Mesendoderm (in vitro differentiated cells): ENCODE results near the gene SLC39A11.
"Not testable (repeated sequence)": the region's sequence is repeated elsewhere in the genome, so short reads cannot be mapped to it uniquely, and the experiment has no call there.

Experiments used
- DNase-seq: peaks from one replicate; pipeline ENCODE4 v3.0.0; 2013
- H2AK5ac ChIP-seq: 2 replicates; pipeline ENCODE4 v1.6.1; 2013; ENCODE audit warnings: low read length, inconsistent platforms
- H2BK120ac ChIP-seq: 2 replicates; pipeline ENCODE4 v1.6.1; 2013; ENCODE audit warnings: low read depth, mild to moderate bottlenecking, low read length, moderate library complexity, mixed read lengths
- H2BK15ac ChIP-seq: replicated peaks from 2 replicates; pipeline ENCODE4 v1.6.1; 2013; ENCODE audit warnings: low read depth, mild to moderate bottlenecking, moderate library complexity
- H2BK5ac ChIP-seq: 2 replicates; pipeline ENCODE4 v1.6.1; 2013; ENCODE audit warnings: low read length, inconsistent platforms
- H3K18ac ChIP-seq: 2 replicates; pipeline ENCODE4 v1.6.1; 2013; ENCODE audit warnings: mild to moderate bottlenecking, low read length, mixed read lengths
- H3K23ac ChIP-seq: one replicate; pipeline ENCODE4 v1.6.1; 2013; ENCODE audit warnings: low read length
- H3K27ac ChIP-seq: 2 replicates; pipeline ENCODE4 v1.5.1; 2013; ENCODE audit warnings: low read depth, mild to moderate bottlenecking, inconsistent platforms, low read length, moderate library complexity
- H3K27me3 ChIP-seq: 2 replicates; pipeline ENCODE4 v1.6.1; 2013; ENCODE audit warnings: low read length, control low read depth, mild to moderate bottlenecking, inconsistent platforms; ENCODE audit not compliant: insufficient read depth, poor library complexity
- H3K36me3 ChIP-seq: 2 replicates; pipeline ENCODE4 v1.6.1; 2013; ENCODE audit warnings: low read length, inconsistent platforms; ENCODE audit not compliant: control insufficient read depth, insufficient read depth
- H3K4ac ChIP-seq: one replicate; pipeline ENCODE4 v1.6.1; 2013; ENCODE audit warnings: low read depth, mild to moderate bottlenecking, low read length, moderate library complexity
- H3K4me1 ChIP-seq: 2 replicates; pipeline ENCODE4 v1.6.1; 2013; ENCODE audit warnings: low read depth, low read length, inconsistent platforms; ENCODE audit not compliant: control insufficient read depth
- H3K4me2 ChIP-seq: 2 replicates; pipeline ENCODE4 v1.6.1; 2013; ENCODE audit warnings: low read length
- H3K4me3 ChIP-seq: 2 replicates; pipeline ENCODE4 v1.5.1; 2013; ENCODE audit warnings: mild to moderate bottlenecking, low read length
- H3K56ac ChIP-seq: one replicate; pipeline ENCODE4 v1.6.1; 2013; ENCODE audit warnings: low read length
- H3K79me1 ChIP-seq: 2 replicates; pipeline ENCODE4 v1.6.1; 2013; ENCODE audit warnings: low read length, inconsistent platforms
- H3K79me2 ChIP-seq: 2 replicates; pipeline ENCODE4 v1.6.1; 2013; ENCODE audit warnings: mild to moderate bottlenecking, low read length; ENCODE audit not compliant: control insufficient read depth, insufficient read depth
- H3K9ac ChIP-seq: 2 replicates; pipeline ENCODE4 v1.6.1; 2013; ENCODE audit warnings: low read length, inconsistent platforms
- H4K5ac ChIP-seq: one replicate; pipeline ENCODE4 v1.6.1; 2013; ENCODE audit warnings: low read length
- H4K8ac ChIP-seq: one replicate; pipeline ENCODE4 v1.6.1; 2013; ENCODE audit warnings: low read depth, mild to moderate bottlenecking, control low read depth, low read length, moderate library complexity
- WGBS: extraction: QIAGEN DNeasy Blood & Tissue Kit; methylation state at CpG from one replicate; pipeline ENCODE4 v1.1.7; 2013; ENCODE audit warnings: low lambda C conversion rate, missing lambda C conversion rate; ENCODE audit not compliant: insufficient coverage; ENCODE audit errors: extremely low coverage; 5-methylcytosine and 5-hydroxymethylcytosine counted together

Gene SLC39A11

GRCh38 chr17:73098919-73099318, 6.4 kb upstream of the SLC39A11 start:
- Histone ChIP-seq H2BK15ac (no peak overlapping the region), H3K18ac (no peak overlapping the region), H4K5ac (no peak overlapping the region), H2AK5ac (no peak overlapping the region), H4K8ac (no peak overlapping the region), H3K36me3 (no peaks in the 10 kb centered on the region), H2BK5ac (no peak overlapping the region), H3K4me3 (no peak overlapping the region), H3K4me1 (no peaks in the 10 kb centered on the region), H3K9ac (no peak overlapping the region), H3K79me2 (no peaks in the 10 kb centered on the region), H3K79me1 (no peaks in the 10 kb centered on the region), H3K27ac (no peak overlapping the region), H3K23ac (no peak overlapping the region), H3K4ac (no peak overlapping the region), H3K56ac (no peak overlapping the region), H3K27me3 (no peaks in the 10 kb centered on the region), H2BK120ac (no peak overlapping the region), H3K4me2 (no peak overlapping the region)
- DNase-seq: no peak
- no CpG with 5 or more reads among the region's 5 CpGs for WGBS

GRCh38 chr17:73097973-73098765, 5.7 kb upstream of the SLC39A11 start:
- not testable (repeated sequence) for H3K23ac ChIP-seq, H3K56ac ChIP-seq, H2BK15ac ChIP-seq, H3K79me1 ChIP-seq, H3K4me2 ChIP-seq, H3K4me1 ChIP-seq, H3K18ac ChIP-seq, H2BK5ac ChIP-seq, H3K79me2 ChIP-seq, H4K5ac ChIP-seq, H3K27ac ChIP-seq, H3K4me3 ChIP-seq, H2AK5ac ChIP-seq, H2BK120ac ChIP-seq, H3K4ac ChIP-seq, H4K8ac ChIP-seq, H3K9ac ChIP-seq, DNase-seq, H3K27me3 ChIP-seq, H3K36me3 ChIP-seq
- no CpG with 5 or more reads among the region's 8 CpGs for WGBS

DNA sequence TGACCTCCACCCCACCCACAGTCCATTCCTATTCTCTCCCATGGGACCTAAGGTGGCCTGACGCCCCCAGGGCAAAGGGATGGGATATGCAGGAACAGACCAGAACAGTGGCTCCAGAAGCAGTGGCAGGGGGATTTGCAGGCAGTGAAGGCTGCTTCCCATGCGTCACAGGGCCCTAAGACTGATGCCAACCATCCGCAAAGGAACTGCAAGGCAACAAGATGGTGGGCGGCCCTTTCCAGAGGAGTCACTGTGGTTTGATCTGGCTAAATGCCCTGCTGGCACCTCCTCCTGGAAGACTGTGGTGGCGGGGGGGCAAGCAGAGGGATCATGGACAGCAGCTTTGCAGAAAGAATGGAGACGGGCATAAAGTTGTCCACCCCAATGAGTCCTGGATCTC, 4.4 kb upstream of the SLC39A11 start:
- Histone ChIP-seq H3K4me3 (no peak overlapping the region), H3K18ac (no peak overlapping the region), H4K5ac (no peak overlapping the region), H2BK15ac (no peak overlapping the region), H3K56ac (no peak overlapping the region), H2BK5ac (no peak overlapping the region), H3K79me1 (no peaks in the 10 kb centered on the region), H3K23ac (no peak overlapping the region), H3K4ac (no peak overlapping the region), H3K27me3 (no peaks in the 10 kb centered on the region), H3K79me2 (no peaks in the 10 kb centered on the region), H3K4me2 (no peak overlapping the region), H4K8ac (no peak overlapping the region), H3K9ac (no peak overlapping the region), H3K27ac (no peak overlapping the region), H2AK5ac (no peak overlapping the region), H2BK120ac (no peak overlapping the region), H3K36me3 (no peaks in the 10 kb centered on the region), H3K4me1 (no peaks in the 10 kb centered on the region)
- no CpG with 5 or more reads among the region's 6 CpGs for WGBS
- DNase-seq: no peak

DNA sequence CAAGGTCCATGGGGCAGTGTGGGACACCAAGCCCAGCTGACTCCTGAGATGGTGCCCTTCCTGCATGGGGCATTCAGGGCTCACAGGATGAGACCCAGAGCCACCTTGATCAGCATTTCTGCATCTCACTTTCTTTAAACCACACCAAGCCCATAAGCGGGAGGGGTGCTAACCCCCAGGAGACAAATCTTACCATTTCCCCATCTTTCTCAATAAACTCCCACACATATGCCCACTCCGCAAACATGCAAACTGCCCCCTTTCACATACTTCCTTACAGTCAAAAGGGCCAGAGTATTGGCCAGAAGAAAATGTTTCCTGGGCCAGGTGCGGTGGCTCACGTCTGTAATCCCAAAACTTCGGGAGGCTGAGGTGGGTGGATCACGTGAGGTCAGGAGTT, 3.7 kb upstream of the SLC39A11 start:
- no peaks in the 10 kb centered on the region for H3K79me2 ChIP-seq
- H3K56ac ChIP-seq: no peak overlapping the region
- no peaks in the 10 kb centered on the region for H3K4me1 ChIP-seq
- no peak overlapping the region for H3K4ac ChIP-seq
- no peak overlapping the region for H2BK5ac ChIP-seq
- no peak for DNase-seq
- 100% methylated on average over 1 of the region's 6 CpGs for WGBS
- H4K8ac ChIP-seq: no peak overlapping the region
- no peak overlapping the region for H3K23ac ChIP-seq
- no peak overlapping the region for H2AK5ac ChIP-seq
- H3K27me3 ChIP-seq: no peaks in the 10 kb centered on the region
- no peak overlapping the region for H3K4me2 ChIP-seq
- H2BK15ac ChIP-seq: no peak overlapping the region
- H3K18ac ChIP-seq: no peak overlapping the region
- H3K4me3 ChIP-seq: no peak overlapping the region
- H2BK120ac ChIP-seq: no peak overlapping the region
- H3K9ac ChIP-seq: no peak overlapping the region
- no peak overlapping the region for H4K5ac ChIP-seq
- no peaks in the 10 kb centered on the region for H3K79me1 ChIP-seq
- no peaks in the 10 kb centered on the region for H3K36me3 ChIP-seq
- H3K27ac ChIP-seq: no peak overlapping the region

DNA sequence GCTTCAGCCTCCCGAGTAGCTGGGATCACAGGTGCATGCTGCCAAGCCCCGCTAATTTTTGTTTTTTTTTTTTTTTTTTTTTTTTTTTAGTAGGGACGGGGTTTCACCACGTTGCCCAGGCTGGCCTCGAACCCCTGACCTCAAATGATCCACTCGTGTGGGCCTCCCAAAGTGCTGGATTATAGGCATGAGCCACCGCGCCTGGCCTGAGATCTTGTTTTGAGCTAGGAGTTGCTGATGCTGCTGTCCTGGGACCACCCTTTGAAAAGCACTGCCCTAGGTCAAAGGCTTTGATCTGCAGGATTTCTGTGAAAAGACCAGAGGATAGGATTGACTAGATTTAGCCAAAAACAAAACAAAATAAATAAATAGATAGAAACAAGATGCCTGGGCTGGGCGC, 798 bp upstream of the SLC39A11 start:
- Histone ChIP-seq H3K4ac (no peak overlapping the region), H2AK5ac (no peak overlapping the region), H3K27ac (no peak overlapping the region), H3K56ac (no peak overlapping the region), H3K9ac (no peak overlapping the region), H3K4me2 (no peak overlapping the region), H2BK120ac (no peak overlapping the region), H2BK5ac (no peak overlapping the region), H3K27me3 (no peaks in the 10 kb centered on the region), H3K18ac (no peak overlapping the region), H3K4me3 (no peak overlapping the region), H3K23ac (no peak overlapping the region), H4K5ac (no peak overlapping the region), H4K8ac (no peak overlapping the region), H2BK15ac (no peak overlapping the region), H3K4me1 (no peaks in the 10 kb centered on the region), H3K79me1 (no peaks in the 10 kb centered on the region), H3K36me3 (no peaks in the 10 kb centered on the region), H3K79me2 (no peaks in the 10 kb centered on the region)
- WGBS: no CpG with 5 or more reads among the region's 9 CpGs
- DNase-seq: no peak
